ENCODE data around the gene HEATR5A. TPM values are rescaled to one million over a fixed set of nuclear protein-coding genes. Genes with fewer than 3 reads are reported as not detected.

Gene HEATR5A
- total RNA-seq, 1 experiment from 2014 or later = 23.1 TPM

DNA sequence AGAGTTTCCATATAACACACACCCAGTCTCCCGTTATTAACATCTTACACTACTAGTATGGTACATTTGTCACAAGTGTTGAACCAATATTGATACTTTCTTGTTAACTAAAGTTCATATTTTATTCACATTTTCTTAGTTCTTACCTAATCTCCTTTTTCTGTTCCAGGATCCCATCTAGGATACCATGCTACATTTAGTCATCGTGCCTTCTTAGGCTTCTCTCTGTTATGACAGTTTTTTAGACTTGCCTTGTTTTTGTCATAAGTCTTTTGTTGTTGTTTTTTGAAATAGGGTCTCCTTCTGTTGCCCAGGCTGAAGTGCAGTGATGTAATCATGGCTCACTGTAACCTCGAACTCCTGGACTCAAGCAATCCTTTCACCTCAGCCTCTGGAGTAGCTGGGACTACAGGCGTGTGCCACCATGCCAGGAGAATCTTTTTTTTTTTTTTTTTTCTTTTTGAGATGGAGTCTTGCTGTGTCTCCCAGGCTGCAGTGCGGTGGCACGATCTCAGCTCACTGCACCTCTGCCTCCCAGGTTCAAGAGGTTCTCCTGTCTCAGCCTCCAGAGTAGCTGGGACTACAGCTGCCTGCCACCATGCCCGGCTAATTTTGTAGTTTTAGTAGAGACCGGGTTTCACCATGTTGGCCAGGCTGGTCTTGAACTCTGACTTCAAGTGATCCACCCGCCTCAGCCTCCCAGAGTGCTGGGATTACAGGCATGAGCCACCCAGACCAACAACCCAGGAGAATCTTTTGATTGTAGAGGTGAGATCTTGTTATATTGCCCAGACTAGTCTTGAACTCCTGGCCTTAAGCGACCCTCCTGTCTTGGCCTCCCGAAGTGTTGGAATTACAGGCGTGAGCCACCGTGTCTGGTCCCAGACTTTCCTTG is 153.7 kb downstream of the HEATR5A start:
- no peaks in the 10 kb centered on the region for H3K27me3 Mint-ChIP-seq (ENCODE audit: insufficient read depth, unreplicated experiment)
- CTCF ChIA-PET = interaction anchor here (0.6 to 1.3 kb wide), 3 partner anchors 16 to 60 kb away, joined by 3 read pairs; no protein-coding TSS in a partner anchor
- POLR2A ChIA-PET = interaction anchor here (0.5 kb wide), 1 partner anchor 67 kb away, joined by 3 read pairs; no protein-coding TSS in a partner anchor
- H3K4me3 Mint-ChIP-seq (ENCODE audit: unreplicated experiment) = no peak overlapping the region
- no TSS peak for BruUV-seq (replicated peaks)
- intact Hi-C loops (cut with micrococcal nuclease) = no loop called here
- peaks cover 18% of the 10 kb centered on the region for H3K4me1 Mint-ChIP-seq (ENCODE audit: insufficient read depth, unreplicated experiment)
- TF ChIP-seq CTCF (IDR thresholded peaks at IDR 0.05; ENCODE audit: unreplicated experiment) = no peak
- no peaks in the 10 kb centered on the region for H3K36me3 Mint-ChIP-seq (ENCODE audit: insufficient read depth, unreplicated experiment)
- H3K27ac Mint-ChIP-seq (ENCODE audit: low read depth, unreplicated experiment) = peak overlapping the region; percentile 55
- no peak for DNase-seq (ENCODE audit: unreplicated experiment)
- H3K9me3 Mint-ChIP-seq (ENCODE audit: unreplicated experiment) = no peaks in the 10 kb centered on the region

DNA sequence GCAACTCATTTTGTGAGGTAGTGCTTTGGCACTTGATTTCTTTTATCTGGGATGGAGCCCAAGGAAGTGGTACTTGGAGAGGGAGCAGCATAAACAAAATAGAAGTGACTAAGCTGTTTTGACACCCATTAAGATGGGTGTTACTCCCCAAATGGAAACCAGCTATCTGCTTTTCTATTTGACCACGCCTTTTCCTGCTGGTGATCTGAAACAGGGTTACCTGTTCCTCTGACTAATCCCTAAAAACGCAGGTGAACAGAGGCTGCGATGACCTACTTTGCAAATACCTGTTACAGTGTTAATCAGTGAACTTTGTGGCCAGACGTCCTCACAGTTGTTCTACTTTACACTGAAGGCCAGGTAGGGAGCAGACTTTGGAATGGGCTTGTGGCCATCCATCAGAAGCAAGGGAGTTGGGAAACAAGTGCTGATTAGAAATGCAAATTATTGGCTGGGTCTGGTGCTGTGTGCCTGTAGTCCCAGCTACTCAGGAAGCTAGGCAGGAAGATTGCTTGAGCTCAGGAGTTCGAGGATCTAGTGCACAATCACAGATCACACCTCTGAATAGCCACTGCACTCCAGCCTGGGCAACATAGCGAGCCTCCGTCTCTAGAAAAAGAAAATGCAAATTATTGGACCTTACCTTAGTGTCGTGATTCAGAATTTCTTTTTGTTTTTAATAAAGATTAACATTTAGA is 154.5 kb downstream of the HEATR5A start:
- ChIA-PET CTCF (interaction anchor here (0.7 to 1.3 kb wide), 3 partner anchors 33 to 1578 kb away, joined by 3 read pairs; no protein-coding TSS in a partner anchor), POLR2A (interaction anchor here (0.5 to 1.0 kb wide), 3 partner anchors 36 to 68 kb away, joined by 3 to 4 read pairs (median 3); no protein-coding TSS in a partner anchor)
- Mint-ChIP-seq H3K4me1 (ENCODE audit: insufficient read depth, unreplicated experiment) (peaks cover 18% of the 10 kb centered on the region), H3K27ac (ENCODE audit: low read depth, unreplicated experiment) (peak overlapping the region; percentile 55), H3K36me3 (ENCODE audit: insufficient read depth, unreplicated experiment) (no peaks in the 10 kb centered on the region), H3K9me3 (ENCODE audit: unreplicated experiment) (no peaks in the 10 kb centered on the region), H3K4me3 (ENCODE audit: unreplicated experiment) (no peak overlapping the region), H3K27me3 (ENCODE audit: insufficient read depth, unreplicated experiment) (no peaks in the 10 kb centered on the region)
- peak; percentile 28 for DNase-seq (ENCODE audit: unreplicated experiment)
- TF ChIP-seq CTCF (IDR thresholded peaks at IDR 0.05; ENCODE audit: unreplicated experiment) = no peak
- intact Hi-C loops (cut with micrococcal nuclease) = no loop called here
- BruUV-seq (replicated peaks) = no TSS peak

GRCh38 chr14:31263485-31264133 is 156.7 kb downstream of the HEATR5A start:
- intact Hi-C loops (cut with micrococcal nuclease) = loop anchor here (2.0 kb wide), 2 partner anchors 35 to 57 kb away; partner anchors contain the start of gene HECTD1
- H3K4me3 Mint-ChIP-seq (ENCODE audit: unreplicated experiment) = no peak overlapping the region
- peaks cover 18% of the 10 kb centered on the region for H3K4me1 Mint-ChIP-seq (ENCODE audit: insufficient read depth, unreplicated experiment)

More at GRCh38 chr14:31263485-31264133, 156.7 kb downstream of the HEATR5A start:
- CTCF ChIA-PET = interaction anchor here (0.6 to 2.2 kb wide), 3 partner anchors 8 to 55 kb away, joined by 3 to 8 read pairs (median 3); partner anchors contain the start of gene HECTD1
- H3K27ac Mint-ChIP-seq (ENCODE audit: low read depth, unreplicated experiment) = peak overlapping the region; percentile 31
- POLR2A ChIA-PET = interaction anchor here (0.6 to 3.7 kb wide), 8 partner anchors 16 to 98 kb away, joined by 3 to 35 read pairs (median 5); partner anchors contain the start of gene HECTD1
- no TSS peak for BruUV-seq (replicated peaks)
- H3K36me3 Mint-ChIP-seq (ENCODE audit: insufficient read depth, unreplicated experiment) = no peaks in the 10 kb centered on the region
- DNase-seq (ENCODE audit: unreplicated experiment) = peak; percentile 86
- H3K9me3 Mint-ChIP-seq (ENCODE audit: unreplicated experiment) = no peaks in the 10 kb centered on the region
- no peaks in the 10 kb centered on the region for H3K27me3 Mint-ChIP-seq (ENCODE audit: insufficient read depth, unreplicated experiment)
- no peak for TF ChIP-seq CTCF (IDR thresholded peaks at IDR 0.05; ENCODE audit: unreplicated experiment)
